Endothelial cell of umbilical vein (primary cell): ENCODE results near the gene ACER3. TPM values are rescaled to one million over a fixed set of nuclear protein-coding genes. Genes with fewer than 3 reads are reported as not detected.

Experiments
- BruUV-seq: library from RNA; stranded (reverse); fragments of 400-500 nt; replicated peaks from 2 replicates; lab custom pipeline; 2021; lab: Mats Ljungman, UMichigan
- CTCF ChIA-PET: fragments of 300-600, 350-600 bp; sonication (Branson Sonifier 250); formaldehyde crosslinking; loops from one replicate; lab custom pipeline; 2021; ENCODE audit warnings: antibody characterized with exemption, inconsistent platforms; lab: Charles Lee
- POLR2A ChIA-PET: fragments of 300-600, 350-600 bp; sonication (Branson Sonifier 250); formaldehyde crosslinking; loops from one replicate; lab custom pipeline; 2021; ENCODE audit warnings: antibody characterized with exemption, inconsistent platforms; lab: Charles Lee
- DNase-seq: peaks from one replicate; pipeline ENCODE4 v3.0.0-alpha.2; 2011; ENCODE audit warnings: low read depth, low spot score
- FAIRE-seq: peaks from 2 replicates; lab custom pipeline; 2011; peaks lifted over from hg19 to GRCh38; lab: Jason Lieb, UNC
- H2AFZ ChIP-seq: 2 replicates; pipeline ENCODE4 v1.6.0; 2012; ENCODE audit warnings: low read depth, low read length, control low read depth, inconsistent platforms
- H3K27ac ChIP-seq: 2 replicates; pipeline ENCODE4 v1.5.1; 2011; ENCODE audit warnings: low read depth, mild to moderate bottlenecking, control low read depth, low read length, moderate library complexity; ENCODE audit not compliant: insufficient read depth
- H3K27me3 ChIP-seq, 2 experiments: 2 replicates each; pipeline versions ENCODE4 v1.6.0 to v1.6.1; 2011; ENCODE audit warnings: low read length in 2 of 2, mixed read lengths in 1 of 2; ENCODE audit not compliant: control insufficient read depth in 2 of 2, insufficient read depth in 2 of 2
- H3K36me3 ChIP-seq, 2 experiments: 2 replicates in 1 of 2; 3 replicates in 1 of 2; pipeline ENCODE4 v1.5.1; 2011; ENCODE audit warnings: low read length in 2 of 2, mild to moderate bottlenecking in 1 of 2, moderate library complexity in 1 of 2; ENCODE audit not compliant: control insufficient read depth in 2 of 2, insufficient read depth in 2 of 2; ENCODE audit errors: extremely low read depth in 1 of 2
- H3K4me1 ChIP-seq: 3 replicates; pipeline ENCODE4 v1.5.1; 2011; ENCODE audit warnings: mild to moderate bottlenecking, low read length; ENCODE audit not compliant: control insufficient read depth, insufficient read depth; ENCODE audit errors: extremely low read depth
- H3K4me2 ChIP-seq: 2 replicates; pipeline ENCODE4 v1.6.1; 2011; ENCODE audit warnings: low read length, control low read depth, mixed read lengths; ENCODE audit not compliant: insufficient read depth
- H3K4me3 ChIP-seq, 3 experiments: fragments of 200-600 bp in 1 of 3; sonication (generic), shearing (Covaris generic) in 1 of 3; replicated peaks in 1 of 3; 2 replicates each; pipeline ENCODE4 v1.5.1; 2011 to 2016; ENCODE audit warnings: control low read depth in 3 of 3, low read length in 3 of 3, mild to moderate bottlenecking in 2 of 3, inconsistent platforms in 1 of 3, low read depth in 1 of 3, moderate library complexity in 1 of 3; ENCODE audit not compliant: insufficient read depth in 1 of 3
- H3K79me2 ChIP-seq: 2 replicates; pipeline ENCODE4 v1.6.0; 2012; ENCODE audit warnings: low read length, inconsistent platforms; ENCODE audit not compliant: control insufficient read depth, insufficient read depth
- H3K9ac ChIP-seq: replicated peaks from 2 replicates; pipeline ENCODE3; 2011; ENCODE audit warnings: low read length, control low read depth; ENCODE audit not compliant: insufficient read depth; ENCODE audit errors: extremely low read depth
- H3K9me1 ChIP-seq: replicated peaks from 3 replicates; pipeline ENCODE4 v1.6.0; 2011; ENCODE audit warnings: mild to moderate bottlenecking, low read length; ENCODE audit not compliant: control insufficient read depth, insufficient read depth; ENCODE audit errors: extremely low read depth
- H3K9me3 ChIP-seq: replicated peaks from 2 replicates; pipeline ENCODE4 v1.5.1; 2012; ENCODE audit warnings: low read length, inconsistent platforms; ENCODE audit not compliant: control insufficient read depth, insufficient read depth
- H4K20me1 ChIP-seq: replicated peaks from 2 replicates; pipeline ENCODE3; 2011; ENCODE audit warnings: mild to moderate bottlenecking, low read length; ENCODE audit not compliant: control insufficient read depth, insufficient read depth; ENCODE audit errors: extremely low read depth
- EZH2 ChIP-seq: IDR thresholded peaks from 2 replicates; pipeline ENCODE4 v1.6.1; 2012; ENCODE audit warnings: borderline replicate concordance, low read depth, mild to moderate bottlenecking, moderate library complexity, low read length, inconsistent platforms; ENCODE audit not compliant: severe bottlenecking
- FOS ChIP-seq: IDR thresholded peaks from 2 replicates; pipeline ENCODE4 v1.6.1; 2011; ENCODE audit warnings: mild to moderate bottlenecking, low read length, moderate library complexity, borderline replicate concordance; ENCODE audit not compliant: insufficient read depth
- GATA2 ChIP-seq: IDR thresholded peaks from 2 replicates; pipeline ENCODE4 v1.7.0; 2011; ENCODE audit warnings: low read depth, mild to moderate bottlenecking, moderate library complexity, mixed read lengths, low read length; ENCODE audit not compliant: insufficient read length, insufficient read depth
- JUN ChIP-seq: IDR thresholded peaks from 2 replicates; pipeline ENCODE4 v1.6.1; 2011; ENCODE audit warnings: borderline replicate concordance, low read depth; ENCODE audit not compliant: insufficient read length, insufficient read depth
- MYC ChIP-seq: IDR thresholded peaks from one replicate; pipeline ENCODE4 v1.6.1; 2011; ENCODE audit warnings: mild to moderate bottlenecking, low read depth, low read length
- POLR2A ChIP-seq: IDR thresholded peaks from 2 replicates; pipeline ENCODE4 v1.6.1; 2012; ENCODE audit warnings: low read depth, mild to moderate bottlenecking, control low read depth, low read length
- POLR2AphosphoS5 ChIP-seq: IDR thresholded peaks from 2 replicates; pipeline ENCODE4 v1.6.1; 2012; ENCODE audit warnings: low read depth, mild to moderate bottlenecking, control low read depth, low read length, moderate library complexity; ENCODE audit not compliant: insufficient read depth
- dilution Hi-C: fragments of 300-500 bp; cut with MboI; formaldehyde crosslinking; loops from one replicate; pipeline ENCODE4 v1.15.0; 2019; ENCODE audit warnings: low sequenced_read_pairs; ENCODE audit not compliant: extremely low pct_ligation_motif_present
- intact Hi-C: fragments of 100-400 bp; cut with micrococcal nuclease; formaldehyde crosslinking; loops from one replicate; pipeline ENCODE4 v1.10.0; 2022
- polyA plus RNA-seq, 4 experiments: library from polyadenylated mRNA; depleted of rRNA in 3 of 4; stranded (reverse) in 3 of 4; unstranded in 1 of 4; fragments of >200 nt; gene quantifications; 2 replicates each; pipeline versions ENCODE4 v1.2.1 to v1.2.3, GENCODE V29; 2011 to 2012; ENCODE audit warnings: missing spikeins in 1 of 4
- total RNA-seq: library from RNA; stranded (reverse); gene quantifications from 2 replicates; pipeline ENCODE4 v1.2.3, GENCODE V29; 2021
- TF ChIP-seq, protein P1 (sequence below), 2 donors: IDR thresholded peaks; 1 replicate in 1 of 2; 2 replicates in 1 of 2; pipeline ENCODE4 v1.5.1; 2011; ENCODE audit warnings: low read length in 2 of 2, mild to moderate bottlenecking in 2 of 2, moderate library complexity in 2 of 2, control low read depth in 1 of 2, inconsistent platforms in 1 of 2, low read depth in 1 of 2; ENCODE audit not compliant: insufficient read depth in 1 of 2; ENCODE audit errors: extremely low read depth in 1 of 2
- TF ChIP-seq, protein P2 (sequence below): IDR thresholded peaks from 2 replicates; pipeline ENCODE4 v1.6.1; 2011; ENCODE audit not compliant: insufficient read depth, insufficient read length

Gene ACER3
- total and polyA plus RNA-seq, 2 donors (not counting 3 experiments of a cell fraction or from before 2014, with no cell fraction given): 9.9 to 31.6 TPM

DNA sequence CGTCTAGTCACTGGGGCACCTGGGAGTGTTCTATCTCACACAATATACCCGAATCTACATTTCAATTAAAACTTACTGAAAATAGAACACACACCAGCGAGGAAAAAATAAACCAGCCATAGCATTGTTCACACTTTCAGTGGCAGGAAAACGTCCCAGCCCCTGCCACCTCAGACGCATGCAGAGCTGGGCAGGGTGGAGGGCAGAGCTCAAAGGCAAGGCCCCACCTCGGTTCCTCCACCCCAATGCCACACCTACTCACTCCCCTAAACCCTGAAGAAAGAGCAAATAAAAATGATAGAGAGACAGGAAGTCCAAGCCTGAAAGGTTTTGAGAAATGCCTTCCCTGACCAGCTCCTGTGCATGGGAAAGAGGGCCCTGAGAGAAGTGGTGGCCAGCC, 188.3 kb downstream of the ACER3 start:
- TF ChIP-seq GATA2: no peak
- no peak for TF ChIP-seq POLR2AphosphoS5
- TF ChIP-seq FOS: no peak
- TF ChIP-seq MYC: no peak
- TF ChIP-seq, protein P1, sequence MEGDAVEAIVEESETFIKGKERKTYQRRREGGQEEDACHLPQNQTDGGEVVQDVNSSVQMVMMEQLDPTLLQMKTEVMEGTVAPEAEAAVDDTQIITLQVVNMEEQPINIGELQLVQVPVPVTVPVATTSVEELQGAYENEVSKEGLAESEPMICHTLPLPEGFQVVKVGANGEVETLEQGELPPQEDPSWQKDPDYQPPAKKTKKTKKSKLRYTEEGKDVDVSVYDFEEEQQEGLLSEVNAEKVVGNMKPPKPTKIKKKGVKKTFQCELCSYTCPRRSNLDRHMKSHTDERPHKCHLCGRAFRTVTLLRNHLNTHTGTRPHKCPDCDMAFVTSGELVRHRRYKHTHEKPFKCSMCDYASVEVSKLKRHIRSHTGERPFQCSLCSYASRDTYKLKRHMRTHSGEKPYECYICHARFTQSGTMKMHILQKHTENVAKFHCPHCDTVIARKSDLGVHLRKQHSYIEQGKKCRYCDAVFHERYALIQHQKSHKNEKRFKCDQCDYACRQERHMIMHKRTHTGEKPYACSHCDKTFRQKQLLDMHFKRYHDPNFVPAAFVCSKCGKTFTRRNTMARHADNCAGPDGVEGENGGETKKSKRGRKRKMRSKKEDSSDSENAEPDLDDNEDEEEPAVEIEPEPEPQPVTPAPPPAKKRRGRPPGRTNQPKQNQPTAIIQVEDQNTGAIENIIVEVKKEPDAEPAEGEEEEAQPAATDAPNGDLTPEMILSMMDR (IDR thresholded peaks at IDR 0.05; ENCODE audit: extremely low read depth in 1 of 2, insufficient read depth in 1 of 2, low read depth in 1 of 2, low read length in 2 of 2): no peak
- TF ChIP-seq, protein P2, sequence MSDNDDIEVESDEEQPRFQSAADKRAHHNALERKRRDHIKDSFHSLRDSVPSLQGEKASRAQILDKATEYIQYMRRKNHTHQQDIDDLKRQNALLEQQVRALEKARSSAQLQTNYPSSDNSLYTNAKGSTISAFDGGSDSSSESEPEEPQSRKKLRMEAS: no peak
- TF ChIP-seq POLR2A: no peak
- TF ChIP-seq JUN: no peak
- no peak for TF ChIP-seq EZH2
- Histone ChIP-seq H3K9me1 (no peaks in the 10 kb centered on the region), H3K36me3 (no peaks in the 10 kb centered on the region), H3K79me2 (no peaks in the 10 kb centered on the region), H2AFZ (no peak overlapping the region), H3K9me3 (no peaks in the 10 kb centered on the region), H3K4me2 (no peak overlapping the region), H4K20me1 (no peaks in the 10 kb centered on the region), H3K27me3 (peaks cover 4 to 10% of the 10 kb centered on the region in 2 experiments), H3K4me1 (peaks cover 5% of the 10 kb centered on the region), H3K9ac (no peak overlapping the region), H3K27ac (no peak overlapping the region), H3K4me3 (no peak overlapping the region)
- intact Hi-C loops (no loop called here), dilution Hi-C loops (no loop called here)
- BruUV-seq: no TSS peak
- DNase-seq (no peak), FAIRE-seq (no peak)
- CTCF ChIA-PET: interaction anchor here (1.1 to 2.8 kb wide), 9 partner anchors 16 to 139 kb away, joined by 3 to 316 read pairs (median 30); partner anchors contain the start of genes CAPN5 and OMP
- POLR2A ChIA-PET: no interaction called here
